HG02840 (cell line): ENCODE data around the gene DGCR8.
A peak's percentile ranks its signal among the peaks of the same experiment; 100 is the strongest.

ENCODE experiments used
- ATAC-seq: cut with Tn5 transposase; IDR thresholded peaks from one replicate; pipeline ENCODE4 v1.9.1; 2021; ENCODE audit warnings: mild to moderate bottlenecking, moderate library complexity, moderate number of reproducible peaks; ENCODE audit not compliant: unreplicated experiment, low FRiP score

Gene DGCR8

DNA sequence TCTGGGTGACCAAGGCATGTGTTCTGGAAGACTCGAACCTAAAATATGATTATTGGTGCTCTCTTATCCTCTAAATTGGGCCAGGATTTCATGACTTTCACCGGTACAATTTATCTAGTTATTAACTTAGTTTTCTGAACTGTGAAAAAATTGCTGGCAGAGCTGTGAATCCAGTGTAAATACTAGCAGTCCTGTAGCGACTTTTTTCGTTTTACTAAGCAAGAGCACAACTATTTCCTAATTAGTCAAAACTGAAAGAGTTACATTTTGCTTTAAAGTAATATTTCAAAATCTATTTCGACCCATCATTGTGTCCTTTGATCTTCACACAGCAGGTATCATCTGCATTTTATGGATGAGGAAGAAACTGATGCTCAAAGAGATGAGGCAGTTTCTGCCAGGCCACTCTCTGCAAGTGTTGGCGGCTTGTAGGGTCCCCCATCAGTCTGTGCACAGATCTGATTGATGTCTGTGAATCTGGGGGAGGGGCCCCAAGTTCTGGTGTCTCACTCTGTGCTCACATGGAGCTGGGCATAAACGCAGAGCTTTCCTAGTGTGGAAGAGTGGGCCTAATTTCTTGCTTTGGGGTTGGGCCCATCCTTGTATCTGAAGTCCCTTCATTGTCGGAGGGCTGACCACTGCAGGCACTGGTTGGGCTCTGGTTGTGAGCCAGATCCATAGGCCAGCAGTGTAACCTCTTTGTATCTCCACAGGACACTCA is 38.4 kb downstream of the DGCR8 start:
- ATAC-seq: no peak

DNA sequence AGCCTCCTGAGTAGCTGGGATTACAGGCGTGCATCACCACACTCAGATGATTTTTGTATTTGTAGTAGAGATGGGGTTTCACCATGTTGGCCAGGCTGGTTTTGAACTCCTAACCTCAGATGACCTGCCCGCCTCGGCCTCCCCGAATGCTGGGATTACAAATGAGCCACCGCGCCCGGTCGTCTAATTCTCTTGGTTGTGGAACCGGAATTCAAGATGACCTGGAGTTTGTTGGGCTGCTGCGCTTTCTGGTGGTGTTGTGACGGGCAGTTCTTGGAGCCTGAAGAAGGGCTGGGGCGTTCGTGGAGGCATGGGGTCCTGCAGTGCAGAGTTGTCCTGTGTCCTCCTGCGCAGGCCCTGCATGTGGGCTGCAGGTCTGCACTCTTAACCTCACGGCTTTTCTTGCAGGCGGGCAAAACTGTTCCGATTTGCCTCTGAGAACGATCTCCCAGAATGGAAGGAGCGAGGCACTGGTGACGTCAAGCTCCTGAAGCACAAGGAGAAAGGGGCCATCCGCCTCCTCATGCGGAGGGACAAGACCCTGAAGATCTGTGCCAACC is 41.9 kb downstream of the DGCR8 start:
- ATAC-seq: no peak

DNA sequence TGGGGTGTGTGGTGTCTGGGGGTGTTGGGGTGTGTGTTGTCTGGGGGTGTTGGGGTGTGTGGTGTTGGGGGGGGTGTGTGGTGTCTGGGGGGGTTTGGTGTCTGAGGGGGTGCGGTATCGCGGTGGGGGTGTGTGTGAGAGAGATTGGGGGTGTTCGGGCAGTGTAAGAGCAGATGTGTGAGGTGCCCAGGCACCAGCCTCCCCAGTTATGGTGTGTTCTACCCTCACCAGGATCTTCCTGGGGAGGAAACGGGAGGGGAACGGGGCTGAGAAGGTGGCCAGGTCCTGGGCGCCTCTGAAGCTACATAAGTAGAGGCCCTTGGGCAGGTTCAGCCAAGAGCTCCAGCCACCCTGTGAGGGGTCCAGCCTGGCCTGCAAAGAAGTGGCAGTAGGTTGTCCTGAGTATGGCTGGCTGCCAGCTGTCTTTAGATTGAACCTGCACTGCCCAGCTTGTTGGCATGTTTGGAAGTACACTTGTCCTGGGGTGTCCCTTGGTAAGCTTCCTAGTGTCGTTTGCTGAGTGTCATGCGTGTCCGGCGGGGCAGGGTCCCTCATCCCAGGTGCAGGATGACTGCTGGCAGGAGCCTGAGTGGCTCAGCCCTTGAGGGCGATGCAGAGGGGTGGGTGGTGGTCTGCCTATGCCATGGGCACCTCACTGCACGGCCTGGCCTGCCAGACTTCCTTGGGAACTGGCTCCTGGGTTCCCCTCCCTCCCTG is 43.5 kb downstream of the DGCR8 start:
- ATAC-seq: no peak

DNA sequence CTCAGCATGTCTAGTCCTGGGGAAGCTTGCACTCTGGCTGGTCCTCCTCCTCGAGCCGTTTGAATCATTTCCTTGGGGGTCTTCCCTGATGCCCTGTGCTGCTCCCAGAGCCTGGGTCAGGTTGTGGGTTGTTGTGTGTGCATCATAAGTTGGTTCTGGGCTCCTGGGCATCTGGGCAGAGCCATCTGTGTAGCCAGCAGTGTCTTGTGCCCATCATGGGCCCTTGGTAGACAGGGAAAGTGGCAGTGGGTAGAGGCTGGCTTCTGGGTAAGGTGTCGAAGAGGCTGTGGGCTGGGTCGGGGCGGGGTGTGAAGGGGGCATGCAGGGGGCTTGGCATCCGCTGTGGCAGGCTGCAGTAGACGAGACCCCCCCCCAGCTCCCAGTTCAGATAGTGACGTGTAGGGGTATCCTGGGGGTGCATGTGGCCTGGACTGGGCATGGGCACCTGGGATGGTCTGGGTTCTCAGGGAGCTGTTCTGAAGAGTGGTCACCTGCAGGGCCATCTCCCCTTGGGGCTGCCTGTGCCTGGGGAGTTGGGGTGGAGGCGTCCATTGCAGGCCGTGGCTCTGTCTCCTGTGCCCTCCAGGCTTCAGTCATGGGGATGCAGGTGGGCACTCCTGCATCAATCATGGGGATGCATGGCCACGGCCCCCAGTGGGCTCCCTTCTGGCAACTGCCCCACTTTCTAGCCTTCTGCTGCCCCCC is 44.2 kb downstream of the DGCR8 start:
- no peak for ATAC-seq

GRCh38 chr22:20125201-20126174 is 45.4 kb downstream of the DGCR8 start:
- no peak for ATAC-seq

DNA sequence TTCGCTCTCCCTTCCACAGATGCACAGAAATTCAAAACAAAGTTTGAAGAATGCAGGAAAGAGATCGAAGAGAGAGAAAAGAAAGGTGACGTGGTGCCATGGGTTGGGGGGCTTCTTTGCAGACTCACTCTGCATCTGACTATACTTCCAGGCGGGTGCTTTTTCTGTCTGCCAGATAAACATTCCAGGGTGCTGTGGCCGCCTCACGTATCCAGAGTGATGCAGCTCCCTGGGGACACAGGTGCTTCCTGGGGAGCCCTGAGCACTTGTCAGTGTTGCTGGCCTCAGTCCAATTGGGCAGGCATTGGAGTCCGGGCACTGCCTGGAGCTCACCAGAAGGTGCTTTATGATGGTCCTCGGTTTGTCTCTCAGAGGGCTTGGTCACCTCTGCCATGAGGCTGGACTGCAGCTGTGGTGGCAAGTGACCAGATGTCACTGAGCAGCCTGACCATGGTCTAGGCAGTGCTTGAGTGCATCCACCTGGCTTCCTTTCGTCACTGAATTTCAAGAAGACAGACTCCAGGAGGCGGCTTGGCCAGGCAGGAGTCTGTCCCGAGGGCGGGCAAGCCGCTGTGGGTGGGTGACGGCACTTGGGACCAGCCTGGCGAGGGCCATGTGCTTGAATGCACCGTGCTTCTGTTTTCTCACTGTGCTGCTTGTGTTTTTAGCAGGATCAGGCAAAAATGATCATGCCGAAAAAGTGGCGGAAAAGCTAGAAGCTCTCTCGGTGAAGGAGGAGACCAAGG is 46.4 kb downstream of the DGCR8 start:
- ATAC-seq: no peak

DNA sequence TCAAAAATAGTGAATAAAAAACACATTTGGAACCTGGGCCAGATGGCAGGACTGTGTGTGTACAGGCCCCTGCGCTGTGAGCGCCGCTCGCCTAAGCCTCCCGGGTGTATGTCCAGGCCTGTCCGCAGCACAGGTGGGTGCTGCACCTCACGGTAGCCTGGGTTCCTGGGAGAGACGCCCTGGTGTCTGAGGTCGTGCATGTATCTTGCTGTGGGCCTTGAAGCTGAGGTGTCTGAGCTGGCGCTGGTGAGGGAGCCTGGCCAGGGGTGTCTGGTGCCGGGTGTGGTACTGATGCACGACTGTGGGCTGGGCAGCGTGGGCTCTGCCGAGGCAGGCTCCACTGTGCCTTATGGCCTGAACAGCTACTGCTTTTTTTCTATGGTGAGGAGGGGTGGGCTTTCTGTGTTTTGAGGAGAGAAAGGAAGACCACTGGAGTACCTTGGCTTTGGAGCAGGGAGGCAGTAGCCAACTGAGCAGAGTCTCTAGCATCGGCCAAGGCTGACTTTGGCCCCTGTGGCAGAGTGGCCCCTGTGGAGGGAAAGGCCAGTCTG is 47.4 kb downstream of the DGCR8 start:
- ATAC-seq: no peak

GRCh38 chr22:20127869-20128618 is 48.0 kb downstream of the DGCR8 start:
- no peak for ATAC-seq

DNA sequence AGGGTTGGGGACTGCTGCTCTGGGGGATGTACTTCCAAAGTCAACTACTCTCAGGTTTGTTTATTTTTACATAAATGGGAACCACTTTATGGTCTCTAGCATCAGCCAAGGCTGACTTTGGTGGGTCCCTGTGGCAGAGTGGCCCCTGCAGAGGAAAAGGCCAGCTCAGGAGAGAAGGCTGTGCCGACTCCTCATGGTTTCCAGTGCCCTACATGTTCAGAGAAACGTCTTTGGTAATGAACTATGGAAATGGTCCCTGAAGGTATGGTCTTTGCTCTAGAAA is 48.5 kb downstream of the DGCR8 start:
- ATAC-seq: no peak

- ATAC-seq: no peak
Observed at GRCh38 chr22:20128902-20129746, 49.1 kb downstream of the DGCR8 start.

- no peak for ATAC-seq
Observed at GRCh38 chr22:20129747-20130014, 49.6 kb downstream of the DGCR8 start.

GRCh38 chr22:20130319-20130718 is 50.3 kb downstream of the DGCR8 start:
- no peak for ATAC-seq

GRCh38 chr22:20130731-20131596 is 50.9 kb downstream of the DGCR8 start:
- peak; percentile 49 for ATAC-seq

DNA sequence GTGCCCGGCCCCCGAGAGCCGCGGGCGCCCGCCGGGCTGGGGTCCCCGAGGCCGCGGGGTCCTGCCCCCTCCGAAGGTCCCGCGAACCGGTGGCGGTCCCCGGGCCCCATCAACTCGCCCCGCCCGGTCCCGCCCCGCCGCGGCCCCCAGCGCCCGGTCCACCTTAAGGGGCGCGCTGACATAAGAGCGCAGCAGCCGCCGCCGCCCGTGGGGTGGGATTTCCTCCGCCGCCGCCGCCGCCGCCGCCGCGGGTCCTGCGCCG is 51.5 kb downstream of the DGCR8 start, which contains the start of gene ZDHHC8:
Gene ZDHHC8, plus strand, starts transcription at position 208 of the 262 bp plus-strand sequence. CDS start 144 bp downstream, outside the sequence.
- no peak for ATAC-seq

DNA sequence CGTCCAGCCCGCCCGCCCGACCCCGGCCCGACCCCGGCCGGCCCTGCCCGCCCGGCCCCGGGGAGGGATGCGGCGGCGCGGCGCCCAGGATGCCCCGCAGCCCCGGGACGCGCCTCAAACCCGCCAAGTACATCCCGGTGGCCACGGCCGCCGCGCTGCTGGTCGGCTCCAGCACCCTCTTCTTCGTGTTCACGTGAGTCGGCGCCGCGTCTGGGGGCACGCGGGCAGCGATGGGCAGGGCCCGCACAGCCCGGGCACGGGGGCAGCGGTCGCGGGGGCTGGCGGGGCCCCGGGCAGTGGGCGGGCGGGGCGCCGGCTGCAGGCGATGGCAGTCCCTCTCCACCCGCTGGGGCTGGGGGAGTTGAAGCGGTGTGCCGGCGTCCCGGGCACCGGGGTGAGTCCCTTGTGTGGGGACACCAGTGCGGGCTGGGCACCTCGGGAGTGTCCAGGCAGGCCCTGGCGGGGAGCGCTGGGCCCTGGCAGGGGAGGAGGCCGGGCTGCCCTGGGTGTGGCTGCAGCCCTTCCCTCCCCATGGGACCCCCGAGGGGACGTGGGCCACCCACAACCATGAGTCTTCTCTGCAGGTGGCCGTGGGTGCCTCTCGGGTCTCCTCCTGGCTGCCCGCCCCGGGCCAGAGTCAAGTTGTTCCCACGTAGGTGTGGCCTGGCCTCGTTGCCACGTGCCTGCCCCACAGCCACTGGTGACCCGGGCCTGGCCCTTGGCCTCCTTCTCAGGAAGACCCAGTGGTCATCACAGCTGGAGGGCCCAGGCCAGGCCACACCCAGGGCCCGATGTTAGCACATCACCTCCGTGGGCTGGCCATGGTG is 52.0 kb downstream of the DGCR8 start:
- ATAC-seq: no peak

GRCh38 chr22:20132686-20133246 is 52.7 kb downstream of the DGCR8 start:
- no peak for ATAC-seq
